GM23248 (cell line): ENCODE data around the gene KDM7A. TPM values are rescaled to one million over a fixed set of nuclear protein-coding genes. Genes with fewer than 3 reads are reported as not detected.
A peak's percentile ranks its signal among the peaks of the same experiment; 100 is the strongest.

Experiments
- DNase-seq: peaks from one replicate; pipeline ENCODE4 v3.0.0-alpha.2; 2015
- H2AFZ ChIP-seq: fragments of 200-600 bp; sonication (generic); 2 replicates; pipeline ENCODE4 v1.6.1; 2016; ENCODE audit warnings: antibody characterized with exemption
- H3F3A ChIP-seq: fragments of 200-600 bp; sonication (generic); 2 replicates; pipeline ENCODE4 v1.6.1; 2016; ENCODE audit warnings: mild to moderate bottlenecking, antibody characterized with exemption, mixed run types; ENCODE audit not compliant: insufficient read depth
- H3K27ac ChIP-seq: fragments of 200-600 bp; sonication (generic); 2 replicates; pipeline ENCODE4 v1.5.1; 2016; ENCODE audit warnings: mild to moderate bottlenecking
- H3K27me3 ChIP-seq: fragments of 200-600 bp; sonication (generic); replicated peaks from 2 replicates; pipeline ENCODE4 v1.6.1; 2016; ENCODE audit warnings: mild to moderate bottlenecking; ENCODE audit not compliant: insufficient read depth
- H3K36me3 ChIP-seq: fragments of 200-600 bp; sonication (generic); 2 replicates; pipeline ENCODE4 v1.6.1; 2016; ENCODE audit warnings: low read depth, mild to moderate bottlenecking
- H3K4me1 ChIP-seq: fragments of 200-600 bp; sonication (generic); 2 replicates; pipeline ENCODE4 v1.6.1; 2016; ENCODE audit warnings: mild to moderate bottlenecking; ENCODE audit not compliant: insufficient read depth
- H3K4me2 ChIP-seq: fragments of 200-600 bp; sonication (generic); one replicate; pipeline ENCODE4 v1.6.1; 2016; ENCODE audit warnings: mild to moderate bottlenecking; ENCODE audit not compliant: unreplicated experiment
- H3K4me3 ChIP-seq: fragments of 200-600 bp; sonication (generic); 2 replicates; pipeline ENCODE4 v1.5.1; 2016; ENCODE audit warnings: mild to moderate bottlenecking
- H3K79me2 ChIP-seq: fragments of 200-600 bp; sonication (generic); 2 replicates; pipeline ENCODE4 v1.6.1; 2016; ENCODE audit warnings: mild to moderate bottlenecking; ENCODE audit not compliant: insufficient read depth
- H3K9ac ChIP-seq: fragments of 200-600 bp; sonication (generic); 2 replicates; pipeline ENCODE4 v1.6.1; 2016; ENCODE audit warnings: mild to moderate bottlenecking
- H3K9me2 ChIP-seq: fragments of 200-600 bp; sonication (generic); 2 replicates; pipeline ENCODE4 v1.6.1; 2016; ENCODE audit warnings: mixed run types, mild to moderate bottlenecking, moderate library complexity; ENCODE audit not compliant: insufficient read depth
- H3K9me3 ChIP-seq: fragments of 200-600 bp; sonication (generic); one replicate; pipeline ENCODE4 v1.6.1; 2017; ENCODE audit warnings: low read depth
- H4K20me1 ChIP-seq: fragments of 200-600 bp; sonication (generic); 2 replicates; pipeline ENCODE4 v1.6.0; 2016; ENCODE audit not compliant: insufficient read depth
- EZH2 ChIP-seq: fragments of 200-600 bp; sonication (generic); IDR thresholded peaks from 2 replicates; pipeline ENCODE4 v1.6.1; 2018; ENCODE audit warnings: antibody characterized with exemption, mild to moderate bottlenecking; ENCODE audit not compliant: insufficient read depth, poor library complexity, severe bottlenecking
- EZH2phosphoT487 ChIP-seq: fragments of 200-600 bp; sonication (generic); IDR thresholded peaks from 2 replicates; pipeline ENCODE4 v1.6.1; 2018; ENCODE audit warnings: antibody characterized with exemption, moderate library complexity, mild to moderate bottlenecking, low read depth; ENCODE audit not compliant: insufficient read depth
- WGBS, 2 experiments: methylation state at CpG; one replicate each; pipeline ENCODE4 v1.1.6; 2015 to 2017; ENCODE audit warnings: low lambda C conversion rate in 2 of 2, low coverage in 1 of 2; ENCODE audit errors: missing lambda C conversion rate in 2 of 2; 5-methylcytosine and 5-hydroxymethylcytosine counted together
- in situ Hi-C: fragments of 300-500 bp; cut with MboI; formaldehyde crosslinking; loops from 2 replicates; pipeline ENCODE4 v1.15.0; 2020
- polyA plus RNA-seq: library from polyadenylated mRNA; unstranded; fragments of >200 nt; fragmentation: Nextera tagmentation; extraction: Ambion mirVana; gene quantifications from 2 replicates; pipeline ENCODE4 v1.2.1, GENCODE V29; 2016
- total RNA-seq: library from RNA; depleted of rRNA; stranded (reverse); fragments of >200 nt; shearing (Covaris generic); gene quantifications from 2 replicates; pipeline ENCODE4 v1.2.3, GENCODE V29; 2014

Gene KDM7A
- total and polyA plus RNA-seq, 2 experiments from 2014 or later, result 2.3 to 6.7 TPM

- Histone ChIP-seq H3K9me2 (no peaks in the 10 kb centered on the region), H3K4me3 (no peak overlapping the region), H3K27me3 (peaks cover 28% of the 10 kb centered on the region), H4K20me1 (no peaks in the 10 kb centered on the region), H3K4me2 (no peak overlapping the region), H3K27ac (no peak overlapping the region), H3K4me1 (peaks cover 7% of the 10 kb centered on the region), H3K36me3 (no peaks in the 10 kb centered on the region), H3F3A (peaks cover 14% of the 10 kb centered on the region), H2AFZ (no peak overlapping the region), H3K79me2 (peaks cover 7% of the 10 kb centered on the region), H3K9ac (no peak overlapping the region), H3K9me3 (no peaks in the 10 kb centered on the region)
- WGBS, 2 experiments, result 54 to 56% methylated on average over 5 of the region's 5 CpGs
- no peak for DNase-seq
- no peak for TF ChIP-seq EZH2phosphoT487
- TF ChIP-seq EZH2, result no peak
- in situ Hi-C loops, result no loop called here
Measured at GRCh38 chr7:140179339-140179738, 2.6 kb upstream of the KDM7A start.

GRCh38 chr7:140176122-140176701, 571 bp downstream of the KDM7A start:
- H3K79me2 ChIP-seq, result peaks cover 39% of the 10 kb centered on the region
- peak; percentile 66 for DNase-seq

GRCh38 chr7:140175221-140176121, 1.3 kb downstream of the KDM7A start:
- Histone ChIP-seq H3K27me3 (no peaks in the 10 kb centered on the region), H3K27ac (peak overlapping the region; percentile 95), H3K9me2 (no peaks in the 10 kb centered on the region), H3K9me3 (no peaks in the 10 kb centered on the region), H3K36me3 (no peaks in the 10 kb centered on the region), H3F3A (peaks cover 28% of the 10 kb centered on the region), H3K9ac (peak overlapping the region; percentile 96), H3K4me1 (peaks cover 10% of the 10 kb centered on the region), H2AFZ (peak overlapping the region; percentile 74), H3K4me2 (peak overlapping the region; percentile 92), H3K4me3 (peak overlapping the region; percentile 85), H4K20me1 (0 out of 2 replicates have a peak, but pooled peaks cover 2% of the 10 kb centered on the region), H3K79me2 (peaks cover 46% of the 10 kb centered on the region)
- 0 to 1% methylated on average over 61 to 63 of the region's 72 CpGs for WGBS, 2 experiments
- in situ Hi-C loops, result no loop called here
- peak; percentile 100 for DNase-seq
- TF ChIP-seq EZH2, result no peak
- TF ChIP-seq EZH2phosphoT487, result no peak

More at GRCh38 chr7:140176122-140176701, 571 bp downstream of the KDM7A start:
- Histone ChIP-seq H3K4me3 (peak overlapping the region; percentile 85), H2AFZ (0 out of 2 replicates have a peak overlapping the region, but pooled peaks have one; percentile 4), H3K9ac (peak overlapping the region; percentile 96), H3K27ac (peak overlapping the region; percentile 95), H4K20me1 (no peaks in the 10 kb centered on the region), H3F3A (peaks cover 28% of the 10 kb centered on the region), H3K4me2 (peak overlapping the region; percentile 58), H3K4me1 (peaks cover 10% of the 10 kb centered on the region), H3K36me3 (no peaks in the 10 kb centered on the region), H3K27me3 (no peaks in the 10 kb centered on the region; the same call in 1 of the 2 replicates), H3K9me3 (no peaks in the 10 kb centered on the region), H3K9me2 (no peaks in the 10 kb centered on the region)
- TF ChIP-seq EZH2phosphoT487 (no peak), EZH2 (no peak)
- WGBS, 2 experiments, result 1% methylated on average over 15 to 34 of the region's 95 CpGs
- in situ Hi-C loops, result no loop called here

- peak overlapping the region; percentile 96; the same call in 1 of the 2 replicates for H3K9ac ChIP-seq
- 89 to 94% methylated on average over 2 of the region's 2 CpGs for WGBS, 2 experiments
- in situ Hi-C loops, result no loop called here
- DNase-seq, result no peak
- H3K27ac ChIP-seq, result peak overlapping the region; percentile 95
- no peaks in the 10 kb centered on the region for H3K9me3 ChIP-seq
- TF ChIP-seq EZH2phosphoT487 (no peak), EZH2 (no peak)
- H3K4me2 ChIP-seq, result peak overlapping the region; percentile 92
- peaks cover 28% of the 10 kb centered on the region for H3F3A ChIP-seq
- H3K36me3 ChIP-seq, result no peaks in the 10 kb centered on the region
- H4K20me1 ChIP-seq, result 0 out of 2 replicates have a peak, but pooled peaks cover 4% of the 10 kb centered on the region
- peaks cover 10% of the 10 kb centered on the region for H3K4me1 ChIP-seq
- peak overlapping the region; percentile 85; the same call in 1 of the 2 replicates for H3K4me3 ChIP-seq
- no peaks in the 10 kb centered on the region for H3K27me3 ChIP-seq
- no peaks in the 10 kb centered on the region for H3K9me2 ChIP-seq
- H3K79me2 ChIP-seq, result peaks cover 59% of the 10 kb centered on the region
- no peak overlapping the region for H2AFZ ChIP-seq
Measured at GRCh38 chr7:140174217-140174616, 2.6 kb downstream of the KDM7A start.
